NCI-H345 (cell line): ENCODE results near the gene SCFD2.

Experiments
- DNase-seq: peaks from one replicate; lab custom pipeline; 2025; lab: John Stamatoyannopoulos, UW

SCFD2 gene

GRCh38 chr4:52824603-52825459 lies 541.0 kb downstream of the SCFD2 start:
- DNase-seq = no peak

GRCh38 chr4:52824270-52824602 lies 541.6 kb downstream of the SCFD2 start:
- DNase-seq = no peak

GRCh38 chr4:52823702-52824092 lies 542.2 kb downstream of the SCFD2 start:
- no peak for DNase-seq
